A673 (cell line): ENCODE data around the gene RNF157. TPM values are rescaled to one million over a fixed set of nuclear protein-coding genes. Genes with fewer than 3 reads are reported as not detected.

Experiments used
- BruUV-seq: library from RNA; stranded (reverse); fragments of 400-500 nt; replicated peaks from 2 replicates; lab custom pipeline; 2021; lab: Mats Ljungman, UMichigan
- CTCF ChIA-PET: fragments of 300-600 bp; sonication (Branson Sonifier 250); formaldehyde crosslinking; loops from one replicate; lab custom pipeline; 2022; ENCODE audit warnings: antibody characterized with exemption; lab: Charles Lee
- POLR2A ChIA-PET: fragments of 300-600 bp; sonication (Branson Sonifier 250); formaldehyde crosslinking; loops from one replicate; lab custom pipeline; 2022; ENCODE audit warnings: antibody characterized with exemption; ENCODE audit not compliant: low non-redundant PET; lab: Charles Lee
- DNase-seq: peaks from one replicate; pipeline ENCODE4 v3.0.0-alpha.2; 2015; ENCODE audit warnings: low spot score
- H3K27ac ChIP-seq: fragments of 200-600 bp; sonication (generic); 2 replicates; pipeline ENCODE4 v1.5.1; 2016; ENCODE audit warnings: mixed run types, low read depth, mild to moderate bottlenecking, mixed read lengths, antibody characterized with exemption, low read length; ENCODE audit not compliant: poor library complexity, severe bottlenecking
- H3K27me3 ChIP-seq: fragments of 200-600 bp; sonication (generic); replicated peaks from 2 replicates; pipeline ENCODE4 v1.6.1; 2017; ENCODE audit warnings: mixed run types, low read depth, mild to moderate bottlenecking, mixed read lengths, antibody characterized with exemption, low read length; ENCODE audit not compliant: insufficient read depth, poor library complexity
- H3K36me3 ChIP-seq: fragments of 200-600 bp; sonication (generic); 2 replicates; pipeline ENCODE4 v1.6.1; 2016; ENCODE audit warnings: mixed run types, mild to moderate bottlenecking, mixed read lengths, antibody characterized with exemption, low read length; ENCODE audit not compliant: insufficient read depth, poor library complexity, severe bottlenecking
- H3K4me1 ChIP-seq: fragments of 200-600 bp; sonication (generic); 2 replicates; pipeline ENCODE4 v1.6.1; 2017; ENCODE audit warnings: mixed run types, mild to moderate bottlenecking, mixed read lengths, antibody characterized with exemption, low read length; ENCODE audit not compliant: insufficient read depth, poor library complexity, severe bottlenecking
- H3K4me3 ChIP-seq: fragments of 200-600 bp; sonication (generic); 2 replicates; pipeline ENCODE4 v1.5.1; 2016; ENCODE audit warnings: low read depth, mixed run types, mild to moderate bottlenecking, mixed read lengths, low read length; ENCODE audit not compliant: poor library complexity, severe bottlenecking
- H3K9me3 ChIP-seq: fragments of 200-600 bp; sonication (generic); 2 replicates; pipeline ENCODE4 v1.6.1; 2016; ENCODE audit warnings: mixed run types, low read depth, mild to moderate bottlenecking, mixed read lengths, antibody characterized with exemption, low read length; ENCODE audit not compliant: poor library complexity, severe bottlenecking
- EZH2 ChIP-seq: fragments of 200-600 bp; sonication (generic); IDR thresholded peaks from 2 replicates; pipeline ENCODE4 v1.6.1; 2017; ENCODE audit warnings: borderline replicate concordance, low read depth, mild to moderate bottlenecking, mixed read lengths, antibody characterized with exemption, low read length; ENCODE audit not compliant: poor library complexity, severe bottlenecking
- intact Hi-C: fragments of 100-400 bp; cut with micrococcal nuclease; formaldehyde crosslinking; loops from one replicate; pipeline ENCODE4 v1.10.0; 2022; ENCODE audit not compliant: unreplicated experiment
- total RNA-seq: library from RNA; stranded (reverse); gene quantifications from 2 replicates; pipeline ENCODE4 v1.2.3, GENCODE V29; 2021
- TF ChIP-seq, protein P1 (sequence below): fragments of 300-800, 200-600 bp; sonication (generic); conservative IDR thresholded peaks from 2 replicates; pipeline ENCODE4 v1.5.1; 2017; ENCODE audit warnings: low read depth, mild to moderate bottlenecking, antibody characterized with exemption, low read length, moderate library complexity, mixed read lengths

Gene RNF157
- total RNA-seq, 1 experiment from 2014 or later, result 0.56 TPM

DNA sequence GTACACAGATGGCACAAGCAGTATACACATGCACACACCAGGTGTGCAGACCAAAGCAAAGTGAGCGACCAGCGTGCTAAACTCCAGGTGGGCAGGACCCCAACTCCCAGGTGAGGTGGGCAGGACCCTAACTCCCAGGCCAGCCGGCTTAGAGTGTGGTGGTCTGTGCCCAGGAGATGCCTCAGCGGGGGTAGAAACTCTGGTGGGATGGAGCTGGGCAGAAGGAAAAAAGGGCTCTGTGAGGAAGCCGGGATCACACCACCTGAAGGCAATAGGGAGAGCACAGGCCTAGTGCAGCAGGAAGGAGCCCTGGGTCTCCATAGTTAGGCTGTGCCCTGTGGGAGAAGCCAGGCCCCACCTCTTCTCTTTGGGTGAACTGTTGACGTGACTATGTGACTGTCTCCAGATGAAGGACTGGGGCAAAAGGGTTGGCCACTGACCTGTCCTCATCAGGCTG lies 97.7 kb downstream of the RNF157 start:
- DNase-seq, result no peak

DNA sequence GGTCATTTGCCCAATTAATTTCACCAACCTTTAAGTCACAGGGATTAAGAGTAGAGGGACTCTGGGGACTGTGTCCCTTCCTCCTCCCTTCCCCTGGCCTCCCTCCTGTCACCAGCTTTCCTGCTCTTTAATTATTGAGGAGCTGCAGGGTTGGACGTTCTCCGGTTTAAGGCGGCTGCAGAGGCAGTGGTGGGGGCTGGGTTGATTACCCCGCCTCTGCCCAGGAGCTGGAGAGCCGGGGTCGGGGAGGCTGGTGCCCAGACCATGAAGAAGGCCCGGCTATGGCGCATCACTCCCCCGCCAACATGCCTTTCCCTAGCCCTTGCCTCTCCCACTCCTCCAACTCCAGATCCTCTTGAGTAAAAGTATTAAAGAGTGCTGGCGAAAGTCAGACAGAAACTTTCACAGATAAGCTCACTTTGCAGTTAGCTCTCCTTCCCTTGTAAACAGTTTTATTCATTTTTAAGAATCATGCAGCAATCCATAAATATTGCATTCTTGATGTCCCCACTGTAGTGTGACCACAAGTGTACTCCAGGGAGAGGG lies 98.2 kb downstream of the RNF157 start:
- no TSS peak for BruUV-seq
- no peak for TF ChIP-seq EZH2
- TF ChIP-seq, protein P1, sequence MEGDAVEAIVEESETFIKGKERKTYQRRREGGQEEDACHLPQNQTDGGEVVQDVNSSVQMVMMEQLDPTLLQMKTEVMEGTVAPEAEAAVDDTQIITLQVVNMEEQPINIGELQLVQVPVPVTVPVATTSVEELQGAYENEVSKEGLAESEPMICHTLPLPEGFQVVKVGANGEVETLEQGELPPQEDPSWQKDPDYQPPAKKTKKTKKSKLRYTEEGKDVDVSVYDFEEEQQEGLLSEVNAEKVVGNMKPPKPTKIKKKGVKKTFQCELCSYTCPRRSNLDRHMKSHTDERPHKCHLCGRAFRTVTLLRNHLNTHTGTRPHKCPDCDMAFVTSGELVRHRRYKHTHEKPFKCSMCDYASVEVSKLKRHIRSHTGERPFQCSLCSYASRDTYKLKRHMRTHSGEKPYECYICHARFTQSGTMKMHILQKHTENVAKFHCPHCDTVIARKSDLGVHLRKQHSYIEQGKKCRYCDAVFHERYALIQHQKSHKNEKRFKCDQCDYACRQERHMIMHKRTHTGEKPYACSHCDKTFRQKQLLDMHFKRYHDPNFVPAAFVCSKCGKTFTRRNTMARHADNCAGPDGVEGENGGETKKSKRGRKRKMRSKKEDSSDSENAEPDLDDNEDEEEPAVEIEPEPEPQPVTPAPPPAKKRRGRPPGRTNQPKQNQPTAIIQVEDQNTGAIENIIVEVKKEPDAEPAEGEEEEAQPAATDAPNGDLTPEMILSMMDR, result no peak
- Histone ChIP-seq H3K27me3 (no peaks in the 10 kb centered on the region), H3K9me3 (no peaks in the 10 kb centered on the region), H3K4me1 (peaks cover 55% of the 10 kb centered on the region), H3K27ac (peak overlapping the region; percentile 69), H3K36me3 (no peaks in the 10 kb centered on the region), H3K4me3 (no peak overlapping the region)
- intact Hi-C loops, result no loop called here
- peak; percentile 19 for DNase-seq
- CTCF ChIA-PET, result interaction anchor here (0.6 kb wide), 1 partner anchor 126 kb away, joined by 3 read pairs; no protein-coding TSS in a partner anchor
- POLR2A ChIA-PET, result no interaction called here

More for the DNA sequence above, 97.7 kb downstream of the RNF157 start:
- TF ChIP-seq, protein P1, result no peak
- TF ChIP-seq EZH2, result no peak
- no peaks in the 10 kb centered on the region for H3K9me3 ChIP-seq
- H3K27ac ChIP-seq, result peak overlapping the region; percentile 69
- ChIA-PET POLR2A (no interaction called here), CTCF (interaction anchor here (0.6 to 0.7 kb wide), 2 partner anchors 126 to 129 kb away, joined by 3 read pairs; no protein-coding TSS in a partner anchor)
- H3K27me3 ChIP-seq, result no peaks in the 10 kb centered on the region
- H3K4me1 ChIP-seq, result peaks cover 58% of the 10 kb centered on the region
- intact Hi-C loops, result no loop called here
- H3K36me3 ChIP-seq, result no peaks in the 10 kb centered on the region
- H3K4me3 ChIP-seq, result no peak overlapping the region
- no TSS peak for BruUV-seq

DNA sequence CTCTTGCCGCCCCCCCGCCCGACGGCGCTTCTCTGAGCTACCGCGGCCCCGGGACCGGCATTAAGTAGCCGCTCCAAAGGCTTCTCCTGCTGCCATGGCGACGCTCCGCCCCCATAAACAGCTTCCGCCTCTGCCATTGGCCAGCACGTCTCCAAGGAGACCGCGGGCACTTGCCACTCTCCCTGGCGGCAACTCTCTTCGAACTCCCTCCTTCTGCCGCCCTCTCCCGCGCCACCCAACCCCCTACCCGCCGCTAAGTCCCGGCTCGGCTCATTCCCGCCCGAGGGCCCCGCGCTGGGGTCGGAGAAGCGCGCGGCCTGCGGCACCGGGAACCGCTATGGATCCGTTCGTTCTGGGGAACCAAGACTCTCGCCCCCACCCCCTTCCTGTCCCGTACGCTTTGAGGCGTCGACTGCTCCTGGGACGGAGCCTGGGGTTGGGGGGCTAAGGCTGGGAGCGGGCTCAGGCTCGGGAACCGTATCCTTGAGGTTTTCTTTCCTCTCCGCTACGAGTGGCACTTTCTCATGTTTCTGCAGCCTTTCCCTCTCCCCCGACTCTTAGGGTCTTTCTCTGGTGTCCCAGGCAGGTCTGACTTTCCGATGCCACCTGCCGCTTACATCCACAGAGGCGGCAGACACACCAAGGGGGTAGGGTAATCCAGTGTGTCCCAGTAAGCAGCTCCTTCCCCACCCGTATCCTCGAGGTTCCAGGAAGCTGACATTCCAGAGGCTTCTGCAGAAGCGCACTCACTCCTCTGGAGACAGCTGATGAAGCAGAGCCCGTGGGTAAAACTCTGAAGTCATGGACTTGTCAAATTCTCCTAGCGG lies 98.9 kb downstream of the RNF157 start, which contains the start of gene FOXJ1:
FOXJ1 (minus strand) TSS at position 34 of the 827 bp plus-strand sequence. CDS start 850 bp downstream, outside the sequence.
- POLR2A ChIA-PET, result no interaction called here
- DNase-seq, result peak; percentile 96
- intact Hi-C loops, result no loop called here
- peaks cover 55% of the 10 kb centered on the region for H3K4me1 ChIP-seq
- TF ChIP-seq, protein P1, result no peak
- no peaks in the 10 kb centered on the region for H3K9me3 ChIP-seq
- H3K27ac ChIP-seq, result peak within 1 kb of the TSS; percentile 69
- H3K36me3 ChIP-seq, result no peaks in the 10 kb centered on the region
- BruUV-seq, result no TSS peak
- CTCF ChIA-PET, result no interaction called here
- no peaks in the 10 kb centered on the region for H3K27me3 ChIP-seq
- peak within 1 kb of the TSS; percentile 38 for H3K4me3 ChIP-seq
